Stimulated activated CD8-positive, alpha-beta memory T cell treated with anti-CD3 and anti-CD28 coated beads, Interleukin-4, amount 100 ng/mL, for 1 hour (primary cell): ENCODE results near the gene SPP1.
"Not testable (repeated sequence)": the region's sequence is repeated elsewhere in the genome, so short reads cannot be mapped to it uniquely, and the experiment has no call there.

Experiments
- DNase-seq, 2 donors: peaks; one replicate each; pipeline ENCODE4 v3.0.0-alpha.2; 2020; ENCODE audit warnings: low read depth in 2 of 2, low spot score in 1 of 2

SPP1 gene

DNA sequence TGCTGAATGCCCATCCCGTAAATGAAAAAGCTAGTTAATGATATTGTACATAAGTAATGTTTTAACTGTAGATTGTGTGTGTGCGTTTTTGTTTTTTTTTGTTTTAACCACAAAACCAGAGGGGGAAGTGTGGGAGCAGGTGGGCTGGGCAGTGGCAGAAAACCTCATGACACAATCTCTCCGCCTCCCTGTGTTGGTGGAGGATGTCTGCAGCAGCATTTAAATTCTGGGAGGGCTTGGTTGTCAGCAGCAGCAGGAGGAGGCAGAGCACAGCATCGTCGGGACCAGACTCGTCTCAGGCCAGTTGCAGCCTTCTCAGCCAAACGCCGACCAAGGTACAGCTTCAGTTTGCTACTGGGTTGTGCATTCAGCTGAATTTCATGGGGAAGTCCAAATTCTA lies at the start of gene SPP1:
SPP1 (plus strand) TSS at position 249 of the 400 bp plus-strand sequence. CDS start 1,182 bp downstream, outside the sequence.
- no peak for DNase-seq

DNA sequence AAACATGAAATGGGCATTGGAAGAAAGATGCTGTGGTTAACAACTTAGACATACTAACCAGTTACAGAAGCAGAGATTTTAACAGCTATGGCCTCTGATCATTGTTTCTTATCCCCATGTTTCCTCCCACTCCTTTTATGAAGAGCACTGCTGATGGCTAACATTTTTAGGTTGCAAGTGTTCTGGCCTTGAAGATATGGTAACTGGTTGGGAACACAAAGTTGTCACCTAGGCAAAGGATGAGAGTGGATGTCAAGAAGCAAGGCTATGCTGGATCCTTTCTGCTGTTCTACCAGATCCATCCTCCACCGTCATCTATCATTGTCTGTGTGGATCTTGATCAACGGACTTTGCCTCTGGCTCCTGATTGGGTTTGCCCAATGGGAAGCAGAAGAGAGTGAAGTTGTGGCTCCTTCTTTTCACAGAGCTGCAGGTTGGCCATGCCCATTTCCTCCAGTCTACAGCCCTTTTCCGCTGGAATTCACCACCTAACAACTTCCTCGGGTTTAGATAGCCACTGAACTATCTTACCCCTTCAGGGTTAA lies 48.9 kb upstream of the SPP1 start:
- DNase-seq = no peak

DNA sequence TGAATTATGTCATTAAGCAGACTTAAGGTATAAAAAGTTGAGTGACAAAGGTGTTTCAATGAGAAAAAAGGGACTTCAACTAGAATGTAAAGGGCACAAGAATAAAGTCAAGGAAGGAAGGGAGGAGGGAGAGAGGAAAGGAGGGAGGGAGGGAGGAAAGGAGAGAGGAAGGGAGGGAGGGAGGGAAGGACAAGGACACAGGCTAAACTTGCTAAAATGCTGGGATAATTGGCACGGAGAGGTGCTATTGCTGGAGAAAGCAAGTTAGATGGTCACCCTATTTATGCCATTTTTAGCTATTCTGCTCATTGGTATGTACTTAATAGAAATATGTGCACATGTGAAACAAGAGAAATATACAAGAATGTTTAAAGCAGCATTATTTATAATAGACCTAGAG lies 44.9 kb upstream of the SPP1 start:
- DNase-seq = no peak

DNA sequence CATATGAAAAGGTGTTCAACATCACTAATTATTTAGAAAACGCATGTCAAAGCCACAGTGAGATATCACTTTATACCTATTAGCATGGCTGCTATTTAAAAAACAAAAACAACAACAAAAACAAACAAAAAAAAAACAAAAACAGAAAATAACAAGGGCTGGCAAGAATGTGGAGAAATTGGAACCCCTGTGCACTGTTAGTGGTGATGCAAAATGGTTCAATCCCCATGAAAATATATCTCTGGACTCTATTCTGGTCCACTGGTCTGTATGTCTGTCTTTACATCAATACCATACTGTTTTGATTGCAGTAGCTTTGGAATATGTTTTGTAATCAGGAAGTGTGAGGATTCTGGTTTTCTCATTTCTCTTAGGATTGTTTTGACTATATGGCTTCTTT lies 43.6 kb upstream of the SPP1 start:
- DNase-seq = no peak

DNA sequence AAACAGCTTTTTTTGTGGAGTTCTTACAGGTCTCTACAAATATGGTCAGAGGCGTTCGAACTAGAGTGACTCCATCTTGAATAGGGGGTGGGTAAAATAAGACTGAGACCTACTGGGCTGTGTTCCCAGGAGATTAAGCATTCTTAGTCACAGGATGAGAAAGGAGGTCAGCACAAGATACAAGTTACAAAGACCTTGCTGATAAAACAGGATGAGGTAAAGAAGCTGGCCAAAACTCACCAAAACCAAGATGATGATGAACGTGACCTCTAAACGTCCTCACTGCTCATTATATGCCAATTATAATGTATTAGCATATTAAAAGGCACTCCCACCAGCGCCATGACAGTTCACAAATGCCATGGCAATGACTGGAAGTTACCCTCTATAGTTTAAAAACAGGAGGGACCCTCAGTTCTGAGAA lies 42.8 kb upstream of the SPP1 start:
- DNase-seq = no peak

DNA sequence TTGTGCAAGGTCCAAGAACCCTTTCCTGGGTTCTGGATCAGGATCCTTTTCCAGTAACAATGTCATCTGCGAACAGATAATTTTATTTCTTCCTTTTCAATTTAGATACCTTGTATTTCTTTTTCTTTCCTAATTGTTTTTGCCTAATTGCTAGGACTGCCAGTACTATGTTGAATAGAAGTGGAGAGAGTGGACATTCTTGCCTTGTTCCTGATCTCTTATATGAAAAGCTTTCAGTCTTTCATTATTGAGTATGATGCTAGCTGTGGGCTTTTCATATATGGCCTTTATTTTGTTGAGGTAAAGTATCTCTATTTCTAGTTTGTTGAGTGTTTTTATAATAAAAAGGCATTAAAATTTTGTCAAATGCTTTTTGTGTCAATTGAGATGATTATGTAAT lies 42.2 kb upstream of the SPP1 start:
- no peak for DNase-seq

DNA sequence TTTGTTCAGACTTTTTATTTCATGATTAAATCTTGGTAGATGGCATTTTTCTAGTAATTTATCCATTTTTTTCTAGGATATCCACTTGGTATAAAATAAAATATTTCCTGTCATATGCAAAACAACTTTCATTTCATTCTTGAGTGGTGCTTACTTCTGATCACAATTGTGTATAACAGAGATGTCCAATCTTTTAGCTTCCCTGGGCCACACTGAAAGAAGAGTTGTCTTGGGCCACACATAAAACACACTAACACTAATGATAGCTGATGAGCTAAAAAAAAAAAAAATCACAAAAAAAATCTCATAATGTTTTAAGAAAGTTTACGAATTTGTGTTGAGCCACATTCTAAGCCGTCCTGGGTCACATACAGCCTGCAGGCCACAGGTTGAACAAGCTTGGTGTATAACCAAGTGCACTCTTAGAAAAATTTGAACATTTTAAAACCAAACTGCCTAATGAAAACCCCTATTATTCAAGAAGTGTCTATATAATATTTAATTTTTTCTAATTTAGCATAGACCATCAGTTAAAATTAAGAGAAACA lies 41.3 kb upstream of the SPP1 start:
- DNase-seq = no peak

DNA sequence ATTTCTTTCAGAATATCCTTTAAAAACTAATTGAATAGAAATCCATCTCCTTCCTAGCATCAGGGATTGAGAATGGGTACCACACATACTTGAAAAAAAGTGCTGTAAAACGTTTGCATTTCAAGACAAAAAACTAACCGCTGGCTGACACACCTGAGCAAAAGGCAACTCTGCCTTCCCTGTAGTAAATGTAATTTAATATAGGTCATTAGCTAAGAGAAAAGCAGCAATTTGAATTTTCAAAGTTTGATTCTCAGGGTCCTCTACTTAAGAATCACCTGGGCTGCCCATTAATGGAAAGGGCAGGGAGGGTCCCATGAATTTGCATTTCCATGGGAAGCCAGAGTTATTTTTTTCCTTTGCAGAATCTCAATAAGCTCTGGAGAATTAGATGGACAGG lies 40.5 kb upstream of the SPP1 start:
- DNase-seq = no peak

DNA sequence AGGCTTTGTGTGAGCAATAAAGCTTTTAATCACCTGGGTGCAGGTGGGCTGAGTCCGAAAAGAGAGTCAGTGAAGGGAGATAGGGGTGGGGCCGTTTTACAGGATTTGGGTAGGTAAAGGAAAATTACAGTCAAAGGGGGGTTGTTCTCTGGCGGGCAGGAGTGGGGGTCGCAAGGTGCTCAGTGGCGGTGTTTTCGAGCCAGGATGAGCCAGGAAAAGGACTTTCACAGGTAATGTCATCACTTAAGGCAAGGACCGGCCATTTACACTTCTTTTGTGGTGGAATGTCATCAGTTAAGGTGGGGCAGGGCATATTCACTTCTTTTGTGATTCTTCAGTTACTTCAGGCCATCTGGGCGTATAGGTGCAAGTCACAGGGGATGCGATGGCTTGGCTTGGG lies 39.6 kb upstream of the SPP1 start:
- DNase-seq = not testable (repeated sequence)

DNA sequence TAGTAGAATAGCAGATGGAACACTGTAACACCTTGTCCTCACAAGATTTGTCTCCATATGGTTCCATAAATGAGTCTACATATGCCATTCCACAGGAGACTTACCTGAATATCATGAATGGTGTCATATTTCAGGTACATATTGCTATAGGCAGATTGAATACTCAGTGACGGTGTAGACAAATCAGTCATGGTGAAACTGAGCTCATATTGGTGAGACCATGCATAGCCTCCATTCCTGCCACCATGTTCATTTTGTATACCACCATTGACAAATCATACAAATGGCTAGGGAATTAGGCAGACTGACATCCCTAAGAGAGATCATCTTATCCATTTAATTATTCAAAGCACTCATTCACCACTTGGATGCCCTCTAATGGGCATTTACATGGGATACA lies 38.0 kb upstream of the SPP1 start:
- DNase-seq = no peak

DNA sequence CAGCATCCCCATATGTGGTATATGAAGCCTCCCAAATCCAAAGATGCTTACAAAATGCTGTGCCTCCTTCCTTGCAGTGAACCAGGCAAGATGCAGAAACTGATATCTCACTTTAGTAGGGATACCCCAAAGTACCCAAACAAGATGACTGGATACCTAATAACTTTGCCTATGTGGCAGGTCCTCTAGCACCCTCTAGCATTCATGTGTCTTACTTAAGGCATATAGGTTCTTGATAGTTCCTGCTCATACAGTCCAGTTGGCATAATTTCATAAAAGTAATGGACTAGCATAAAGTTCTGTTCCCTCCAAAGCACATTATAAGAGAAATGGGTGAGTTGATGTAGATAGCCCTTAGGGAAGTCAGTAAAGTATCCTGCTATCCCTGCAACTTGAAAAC lies 36.8 kb upstream of the SPP1 start:
- DNase-seq = no peak

DNA sequence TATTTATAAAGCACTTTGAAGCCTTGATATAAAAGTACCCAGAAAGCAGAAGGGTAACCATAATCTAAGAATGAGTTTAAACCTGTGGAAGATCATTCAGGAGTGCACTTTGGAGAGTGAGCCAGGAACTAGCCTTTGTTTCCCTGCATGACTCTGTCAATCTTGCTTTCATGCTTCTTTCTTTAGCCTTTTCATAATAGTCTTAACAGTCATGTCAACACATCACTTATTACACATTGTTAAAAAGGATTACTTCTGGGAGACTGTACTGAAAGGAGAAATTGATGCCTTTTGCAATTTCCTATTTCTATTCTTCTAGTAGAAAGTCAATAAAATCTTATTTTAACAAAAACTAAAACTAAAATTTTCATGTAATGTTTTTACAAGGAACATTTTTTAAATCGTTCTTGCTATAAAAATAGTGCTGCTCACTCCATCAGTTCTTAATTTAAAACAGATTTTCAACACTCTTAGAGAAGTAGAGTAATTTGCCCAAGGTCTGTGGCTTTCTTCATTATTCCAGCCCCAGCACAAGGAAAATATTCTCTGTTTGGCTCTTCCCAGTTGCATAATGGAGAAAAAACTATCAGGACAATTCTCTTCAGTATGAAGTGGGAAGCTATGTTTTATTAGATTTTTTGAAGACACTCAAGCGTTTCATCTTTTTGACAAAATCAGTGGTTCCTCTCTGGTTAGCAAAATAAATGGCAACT lies 35.4 kb upstream of the SPP1 start:
- no peak for DNase-seq

DNA sequence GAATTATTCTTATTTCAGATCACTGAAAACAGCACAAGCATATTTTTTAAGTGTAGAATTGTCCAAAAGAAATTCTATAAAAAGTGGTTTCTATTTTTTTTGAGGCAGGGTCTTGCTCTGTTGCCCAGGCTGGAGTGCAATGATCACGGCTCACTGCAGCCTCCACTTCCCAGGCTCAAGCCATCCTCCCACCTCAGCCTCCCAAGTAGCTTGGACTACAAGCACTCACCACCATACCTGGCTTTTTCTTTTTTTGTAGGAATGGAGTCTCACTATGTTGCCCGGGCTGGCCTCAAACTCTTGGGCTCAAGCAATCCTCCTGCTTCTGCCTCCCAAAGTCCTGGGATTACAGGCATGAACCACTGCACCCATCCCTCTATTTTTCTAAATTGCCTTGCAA lies 34.7 kb upstream of the SPP1 start:
- DNase-seq = not testable (repeated sequence)

DNA sequence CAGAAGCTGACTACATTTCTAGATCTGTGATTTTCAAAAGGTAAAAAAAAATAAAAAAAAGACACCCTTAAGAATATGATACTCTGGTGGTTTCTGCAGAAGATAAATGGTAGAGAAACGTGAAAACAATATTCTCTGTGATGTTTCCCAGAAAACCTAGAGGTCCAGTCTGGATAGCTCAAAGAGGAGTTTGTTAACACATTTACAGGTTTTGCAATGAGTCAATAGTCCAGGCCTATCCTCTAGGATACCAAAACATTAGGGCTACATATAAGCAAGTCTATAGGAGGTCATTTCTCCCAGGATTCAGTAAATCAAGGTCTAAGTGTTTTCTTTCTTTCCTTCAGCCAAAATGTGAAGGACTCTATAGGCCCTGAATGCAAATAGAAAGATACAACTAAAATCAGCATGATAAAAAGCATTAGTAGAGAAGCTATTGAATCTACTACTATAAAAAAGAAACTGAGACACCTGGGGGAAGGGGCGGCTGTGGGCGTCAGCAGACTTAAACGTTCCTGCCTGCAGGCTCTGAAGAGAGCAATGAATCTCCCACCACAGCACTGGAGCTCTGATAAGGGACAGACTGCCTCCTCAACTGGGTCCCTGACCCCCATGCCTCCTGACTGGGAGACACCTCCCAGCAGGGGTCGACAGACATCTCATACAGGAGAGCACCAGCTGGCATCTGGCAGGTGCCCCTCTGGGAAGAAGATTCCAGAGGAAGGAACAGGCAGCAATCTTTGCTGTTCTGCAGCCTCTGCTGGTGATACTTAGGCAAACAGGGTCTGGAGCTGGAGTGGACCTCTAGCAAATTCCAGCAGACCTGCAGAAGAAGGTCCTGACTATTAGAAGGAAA lies 33.7 kb upstream of the SPP1 start:
- DNase-seq = no peak

DNA sequence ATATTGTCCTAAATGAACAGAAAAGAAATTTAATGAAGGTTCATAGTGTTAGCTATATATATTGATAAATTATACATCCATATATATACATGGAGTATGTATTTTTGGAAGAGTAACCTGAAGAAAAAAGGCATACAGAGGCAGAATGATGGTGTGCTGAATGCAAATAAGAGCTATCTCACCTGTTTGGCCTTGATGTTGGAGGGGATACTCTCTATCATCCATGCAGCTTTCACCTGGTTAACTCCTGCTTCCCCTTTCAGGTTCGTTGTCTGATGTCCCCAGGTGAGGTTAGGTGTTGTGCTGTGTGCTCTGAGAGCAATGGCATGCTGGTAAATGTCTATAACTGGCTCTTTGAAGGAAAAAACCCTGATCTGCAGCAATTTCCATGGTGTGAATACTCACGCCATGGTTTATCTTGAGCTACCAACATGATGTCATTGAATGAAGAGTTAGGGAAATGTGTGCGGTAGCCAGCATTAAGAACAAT lies 31.8 kb upstream of the SPP1 start:
- DNase-seq = no peak

DNA sequence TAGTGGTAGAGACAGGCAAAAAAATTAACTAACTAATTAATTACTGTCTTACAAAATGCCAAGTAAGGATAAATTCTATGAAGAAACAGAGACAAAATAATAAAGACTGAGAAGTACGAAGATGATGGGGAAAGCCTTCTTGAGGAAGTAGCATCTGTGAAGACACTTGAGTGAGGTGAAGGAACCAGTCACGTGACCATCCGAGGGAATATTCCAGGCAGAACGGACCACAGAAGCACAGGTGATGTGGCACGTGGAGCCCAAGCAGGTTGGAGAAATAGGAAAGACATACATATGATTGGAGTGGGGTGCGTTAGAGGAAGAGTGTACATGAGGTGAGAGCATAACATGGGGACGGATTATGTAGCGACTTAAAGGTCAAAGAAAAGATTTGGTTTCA lies 30.5 kb upstream of the SPP1 start:
- no peak for DNase-seq

DNA sequence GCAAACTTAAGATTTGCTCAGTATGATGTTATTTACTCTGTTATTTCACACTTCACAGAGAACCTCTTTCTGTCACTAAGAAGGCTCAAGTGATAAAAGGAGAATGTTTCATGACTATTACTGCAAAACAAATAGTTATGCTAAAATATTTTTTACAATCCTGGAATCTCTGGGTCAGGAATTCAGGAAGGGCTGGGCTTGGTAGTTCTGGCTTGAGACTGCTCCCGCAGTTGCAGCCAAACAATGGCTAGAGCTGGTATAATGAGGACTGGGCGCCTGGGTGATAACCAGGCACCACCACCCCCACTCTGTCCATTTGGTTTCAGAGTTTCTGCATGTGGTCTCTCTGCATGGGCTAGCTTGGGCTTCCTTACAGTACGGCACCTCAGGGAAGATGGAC lies 28.7 kb upstream of the SPP1 start:
- DNase-seq = no peak

DNA sequence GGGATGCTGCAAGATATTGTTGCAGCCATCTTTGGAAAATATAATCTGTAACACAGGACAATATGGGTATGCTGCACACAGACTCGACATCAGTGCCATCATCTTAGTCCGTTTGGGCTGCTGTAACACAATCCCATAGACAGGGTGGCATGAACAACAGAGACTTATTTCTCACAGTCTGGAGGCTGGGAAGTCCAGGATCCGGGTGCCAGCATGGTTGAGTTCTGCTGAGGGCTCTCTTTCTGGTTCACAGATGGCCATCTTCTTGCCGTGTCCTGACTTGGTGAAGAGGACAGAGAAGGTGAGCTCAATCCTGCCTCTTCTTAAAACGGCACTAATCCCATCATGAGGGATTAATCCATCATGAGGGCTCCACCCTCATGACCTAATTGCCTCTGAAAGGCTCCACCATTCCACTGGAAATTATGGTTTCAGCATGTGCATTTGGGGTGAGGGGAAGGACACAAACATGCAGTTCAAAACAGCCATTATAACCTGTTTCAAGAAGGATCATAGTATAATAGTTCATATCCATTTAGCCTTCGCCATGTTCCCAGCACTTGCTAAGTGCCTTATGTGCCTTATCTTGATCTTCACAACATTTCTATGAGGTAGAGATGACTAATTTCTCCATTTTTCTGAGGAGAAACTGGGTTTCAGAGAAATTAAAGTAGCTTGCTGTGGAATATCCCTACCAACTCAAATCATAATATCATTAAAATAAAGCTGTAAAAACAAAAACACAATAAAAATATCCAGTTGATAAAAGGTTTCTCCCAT lies 27.9 kb upstream of the SPP1 start:
- no peak for DNase-seq

DNA sequence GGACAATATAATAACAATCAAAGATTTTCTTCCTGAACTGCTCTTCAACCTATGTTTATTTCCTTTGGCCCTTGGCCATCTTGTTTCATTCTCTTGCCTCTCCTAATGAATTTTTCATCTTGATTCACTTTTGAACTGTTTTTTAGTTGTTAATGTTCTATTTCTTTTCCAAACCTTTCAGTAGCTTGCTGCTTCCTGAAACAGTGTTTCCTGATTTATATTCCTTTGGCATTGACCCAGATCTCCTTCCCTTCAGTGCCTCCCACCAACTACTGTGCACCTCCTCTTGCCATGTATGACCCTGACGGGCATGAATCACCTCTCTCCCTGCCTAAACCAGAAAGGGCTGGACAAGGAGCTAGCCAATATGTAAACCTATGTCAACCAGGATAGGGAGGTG lies 25.6 kb upstream of the SPP1 start:
- no peak for DNase-seq

DNA sequence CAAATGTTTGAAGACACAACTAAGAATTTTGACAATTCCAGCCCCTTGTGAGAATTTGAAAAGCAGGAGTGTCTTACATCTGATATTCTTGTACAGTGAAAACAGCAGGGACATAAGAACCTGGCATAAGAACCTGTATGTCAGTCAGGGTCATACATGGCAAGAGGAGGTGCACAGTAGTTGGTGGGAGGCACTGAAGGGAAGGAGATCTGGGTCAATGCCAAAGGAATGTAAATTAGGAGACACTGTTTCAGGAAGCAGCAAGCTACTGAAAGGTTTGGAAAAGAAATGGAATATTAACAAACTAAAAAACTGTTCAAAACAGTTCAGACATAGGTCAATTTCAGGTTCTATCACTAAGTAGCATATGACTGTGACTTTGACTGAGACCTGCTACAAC lies 25.0 kb upstream of the SPP1 start:
- no peak for DNase-seq

DNA sequence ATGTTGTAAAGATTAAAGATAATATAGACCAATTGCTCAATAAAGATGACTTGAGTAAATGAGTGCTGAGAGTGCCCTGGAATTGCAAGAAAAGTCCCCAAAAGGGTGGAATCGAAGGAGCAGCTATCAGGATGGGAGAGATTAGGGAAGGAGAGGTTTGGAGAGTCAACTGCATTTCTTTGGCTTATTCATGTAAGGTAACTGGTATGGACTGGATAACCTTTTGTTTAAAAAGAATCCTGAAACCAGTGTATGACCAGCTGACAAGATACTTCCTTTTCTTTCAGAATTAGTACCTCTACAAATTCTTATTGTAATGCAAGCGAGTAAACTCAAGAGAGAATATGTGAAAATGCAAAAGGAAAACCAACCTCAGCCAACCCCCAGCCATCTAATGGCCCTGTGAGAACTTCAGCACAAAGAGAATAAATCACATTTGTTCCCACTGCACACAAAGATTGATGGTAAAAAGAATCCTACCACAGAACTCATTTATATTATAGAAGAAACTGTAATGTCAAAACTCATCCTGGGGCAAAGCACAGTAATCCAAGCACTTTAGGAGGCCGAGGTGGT lies 24.5 kb upstream of the SPP1 start:
- DNase-seq = no peak
